ENCODE measurements around the gene NDEL1. TPM values are rescaled to one million over a fixed set of nuclear protein-coding genes. Genes with fewer than 3 reads are reported as not detected.

Gene NDEL1
- total RNA-seq = 57.0 and 58.2 TPM in 2 replicates

GRCh38 chr17:8435245-8436168 lies at the start of gene NDEL1:
TSS of gene NDEL1 (plus strand) at chr17:8435884. CDS start at chr17:8444272, 8,388 bp downstream.

GRCh38 chr17:8397636-8398035 lies 38.0 kb upstream of the NDEL1 start, which contains the start of gene RNF222:
TSS of gene RNF222 (minus strand) at chr17:8397827. CDS start at chr17:8393461, 4,366 bp downstream.

Other genes with a start within 250 kb of the NDEL1 start
- gene BORCS6, start 245.7 kb upstream of the NDEL1 start, total RNA-seq = 11.0 and 14.9 TPM in 2 replicates
- 19.1 and 69.5 TPM in 2 replicates for gene AURKB, start 225.3 kb upstream of the NDEL1 start, total RNA-seq
- 5.1 and 6.4 TPM in 2 replicates for gene CTC1, start 187.8 kb upstream of the NDEL1 start, total RNA-seq
- 22.7 and 41.8 TPM in 2 replicates for gene PFAS, start 186.6 kb upstream of the NDEL1 start, total RNA-seq
- 9.7 and 11.1 TPM in 2 replicates for gene RANGRF, start 147.2 kb upstream of the NDEL1 start, total RNA-seq
- gene SLC25A35, start 140.5 kb upstream of the NDEL1 start, total RNA-seq = 0.66 and 0.75 TPM in 2 replicates
- gene ARHGEF15, start 125.6 kb upstream of the NDEL1 start, total RNA-seq = not detected in 2 replicates
- not detected in 2 replicates for gene ODF4, start 96.0 kb upstream of the NDEL1 start, total RNA-seq
- 3,718 and 3,779 TPM in 2 replicates for gene RPL26, start 52.7 kb upstream of the NDEL1 start, total RNA-seq
- not detected in 2 replicates for gene RNF222, start 38.1 kb upstream of the NDEL1 start, total RNA-seq
- gene MYH10, start 194.8 kb downstream of the NDEL1 start, total RNA-seq = 117 and 142 TPM in 2 replicates